LNCaP clone FGC (cell line): ENCODE measurements around the gene FRMPD1.

Source experiments
- DNase-seq: peaks from one replicate; pipeline ENCODE4 v3.0.0-alpha.2; 2011; ENCODE audit warnings: low read depth
- H3K4me3 ChIP-seq: 2 replicates; pipeline ENCODE4 v1.5.1; 2011; ENCODE audit warnings: mild to moderate bottlenecking, low read depth, low read length, control low read depth
- CTCF ChIP-seq: IDR thresholded peaks from 2 replicates; pipeline ENCODE4 v1.5.1; 2012; ENCODE audit warnings: mild to moderate bottlenecking; ENCODE audit not compliant: control insufficient read depth, insufficient read depth; ENCODE audit errors: extremely low read depth

FRMPD1 gene

GRCh38 chr9:37732086-37732741 lies 81.5 kb downstream of the FRMPD1 start:
- DNase-seq: no peak
- TF ChIP-seq CTCF: no peak
- no peak overlapping the region for H3K4me3 ChIP-seq

- DNase-seq: no peak
- no peak for TF ChIP-seq CTCF
- no peak overlapping the region for H3K4me3 ChIP-seq
Measured at GRCh38 chr9:37732952-37733351, 82.2 kb downstream of the FRMPD1 start.

- H3K4me3 ChIP-seq: no peak overlapping the region
- TF ChIP-seq CTCF: no peak
- DNase-seq: no peak
Measured at GRCh38 chr9:37739222-37739621, 88.5 kb downstream of the FRMPD1 start.

GRCh38 chr9:37740128-37740527 lies 89.4 kb downstream of the FRMPD1 start:
- no peak for DNase-seq
- no peak overlapping the region for H3K4me3 ChIP-seq
- no peak for TF ChIP-seq CTCF

GRCh38 chr9:37740631-37741328 lies 90.0 kb downstream of the FRMPD1 start:
- DNase-seq: no peak
- H3K4me3 ChIP-seq: no peak overlapping the region
- no peak for TF ChIP-seq CTCF

GRCh38 chr9:37745970-37746369 lies 95.2 kb downstream of the FRMPD1 start:
- no peak for TF ChIP-seq CTCF

More at GRCh38 chr9:37745970-37746369, 95.2 kb downstream of the FRMPD1 start:
- DNase-seq: no peak
- no peak overlapping the region for H3K4me3 ChIP-seq
